SH-SY5Y (cell line): Measurements from ENCODE around the gene EPB41L1.

ENCODE experiments used
- GATA2 ChIP-seq: IDR thresholded peaks from 2 replicates; pipeline ENCODE4 v1.6.1; 2011; ENCODE audit warnings: mild to moderate bottlenecking, low read depth, low read length
- GATA3 ChIP-seq: IDR thresholded peaks from 2 replicates; pipeline ENCODE4 v1.6.1; 2011; ENCODE audit warnings: low read depth, mild to moderate bottlenecking, low read length, moderate library complexity

- TF ChIP-seq GATA3: no peak
- no peak; the same call in 1 of the 2 replicates for TF ChIP-seq GATA2
These were observed 89.2 kb downstream of the EPB41L1 start for GRCh38 chr20:36243726-36244125.
